HG02852 (cell line): ENCODE results near the gene EYS.

ENCODE experiments used
- ATAC-seq: cut with Tn5 transposase; IDR thresholded peaks from one replicate; pipeline ENCODE4 v1.9.1; 2021; ENCODE audit warnings: mild to moderate bottlenecking, moderate library complexity; ENCODE audit not compliant: unreplicated experiment

The EYS gene

GRCh38 chr6:64874776-64875175 is 832.2 kb downstream of the EYS start:
- ATAC-seq = no peak

GRCh38 chr6:64872633-64873032 is 834.4 kb downstream of the EYS start:
- ATAC-seq = no peak

GRCh38 chr6:64861039-64861651 is 845.9 kb downstream of the EYS start:
- no peak for ATAC-seq

GRCh38 chr6:64860203-64860602 is 846.8 kb downstream of the EYS start:
- no peak for ATAC-seq

GRCh38 chr6:64850121-64850520 is 856.9 kb downstream of the EYS start:
- ATAC-seq = no peak

GRCh38 chr6:64848467-64848866 is 858.6 kb downstream of the EYS start:
- ATAC-seq = no peak

GRCh38 chr6:64847396-64847795 is 859.6 kb downstream of the EYS start:
- no peak for ATAC-seq

GRCh38 chr6:64838726-64839125 is 868.3 kb downstream of the EYS start:
- ATAC-seq = no peak

- no peak for ATAC-seq
Measured at GRCh38 chr6:64831680-64832079, 875.3 kb downstream of the EYS start.

- no peak for ATAC-seq
Measured at GRCh38 chr6:64817525-64817924, 889.5 kb downstream of the EYS start.

GRCh38 chr6:64815718-64816117 is 891.3 kb downstream of the EYS start:
- ATAC-seq = no peak

GRCh38 chr6:64812138-64812537 is 894.9 kb downstream of the EYS start:
- ATAC-seq = no peak

- ATAC-seq = no peak
Measured at GRCh38 chr6:64811119-64811518, 895.9 kb downstream of the EYS start.

- ATAC-seq = no peak
Measured at GRCh38 chr6:64807785-64808184, 899.2 kb downstream of the EYS start.

- no peak for ATAC-seq
Measured at GRCh38 chr6:64803470-64804166, 903.4 kb downstream of the EYS start.

GRCh38 chr6:64792534-64792933 is 914.5 kb downstream of the EYS start:
- ATAC-seq = no peak

GRCh38 chr6:64789476-64789875 is 917.5 kb downstream of the EYS start:
- ATAC-seq = no peak

GRCh38 chr6:64786736-64787135 is 920.3 kb downstream of the EYS start:
- no peak for ATAC-seq

- ATAC-seq = no peak
Measured at GRCh38 chr6:64782877-64783276, 924.1 kb downstream of the EYS start.

- ATAC-seq = no peak
Measured at GRCh38 chr6:64777941-64778785, 928.9 kb downstream of the EYS start.

- ATAC-seq = no peak
Measured at GRCh38 chr6:64776359-64776758, 930.7 kb downstream of the EYS start.

GRCh38 chr6:64774881-64775280 is 932.1 kb downstream of the EYS start:
- ATAC-seq = no peak
